CD4-positive, alpha-beta T cell treated with Interleukin-21 for 1 hour (primary cell): ENCODE measurements around the gene AEBP1.

ENCODE experiments used
- DNase-seq: peaks from one replicate; pipeline ENCODE4 v3.0.0-alpha.2; 2020

Gene AEBP1

GRCh38 chr7:44106311-44107065 is 2.3 kb downstream of the AEBP1 start:
- DNase-seq: no peak

GRCh38 chr7:44107116-44107960 is 3.2 kb downstream of the AEBP1 start:
- no peak for DNase-seq

DNA sequence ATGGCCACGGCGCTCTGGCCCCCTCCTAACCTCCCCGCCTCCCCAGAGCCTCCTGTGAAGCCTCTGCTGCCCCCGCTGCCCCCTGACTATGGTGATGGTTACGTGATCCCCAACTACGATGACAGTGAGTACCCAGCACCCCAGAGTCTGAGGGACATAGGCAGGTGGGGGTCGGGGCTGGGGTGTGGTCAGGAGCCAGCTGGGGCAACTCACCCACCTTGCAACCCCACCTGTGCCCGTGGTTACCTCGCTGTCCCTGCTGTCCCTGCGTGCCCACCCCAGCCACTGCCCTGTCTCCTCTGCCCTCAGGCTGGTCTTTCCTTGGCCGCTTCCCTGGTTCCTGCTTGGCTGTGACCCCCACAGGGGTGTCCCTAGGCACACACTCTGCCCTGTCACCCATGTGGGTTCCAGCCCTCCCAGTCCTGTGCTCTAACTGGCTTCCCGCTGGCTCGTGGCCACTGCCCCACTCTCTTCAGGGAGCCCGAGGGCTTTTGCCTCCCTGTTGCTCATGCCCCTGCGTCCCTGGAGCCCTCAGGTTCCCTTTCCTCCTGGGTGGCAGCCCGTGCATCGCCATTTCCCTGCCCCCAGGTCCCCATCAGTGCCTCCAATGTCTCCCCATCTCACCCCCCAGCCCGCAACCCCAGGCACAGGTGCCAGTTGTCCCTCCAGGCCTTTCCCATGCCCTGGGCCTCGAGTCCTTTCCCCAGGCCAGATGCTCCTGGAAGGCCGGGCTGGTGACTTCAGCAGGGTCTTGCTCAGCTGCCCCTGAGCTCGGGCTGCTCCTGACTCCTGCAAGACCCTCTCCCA is 4.0 kb downstream of the AEBP1 start:
- DNase-seq: no peak

- no peak for DNase-seq
These were observed 4.9 kb downstream of the AEBP1 start for GRCh38 chr7:44108768-44109750.

DNA sequence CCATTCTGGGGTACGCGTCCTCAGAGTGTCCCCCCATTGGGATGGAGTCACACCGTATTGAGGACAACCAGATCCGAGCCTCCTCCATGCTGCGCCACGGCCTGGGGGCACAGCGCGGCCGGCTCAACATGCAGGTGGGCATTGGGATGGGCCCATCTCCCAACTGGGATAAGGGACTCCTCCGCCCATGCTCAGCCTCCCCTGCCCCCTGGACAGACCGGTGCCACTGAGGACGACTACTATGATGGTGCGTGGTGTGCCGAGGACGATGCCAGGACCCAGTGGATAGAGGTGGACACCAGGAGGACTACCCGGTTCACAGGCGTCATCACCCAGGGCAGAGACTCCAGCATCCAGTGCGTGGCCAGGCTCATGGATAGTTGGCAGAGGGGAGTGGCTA is 5.8 kb downstream of the AEBP1 start:
- no peak for DNase-seq

- DNase-seq: no peak
These were observed 6.8 kb downstream of the AEBP1 start for GRCh38 chr7:44110719-44111635.

- no peak for DNase-seq
These were observed 7.6 kb downstream of the AEBP1 start for GRCh38 chr7:44111761-44112160.

- DNase-seq: no peak
These were observed 8.3 kb downstream of the AEBP1 start for GRCh38 chr7:44112231-44112996.

DNA sequence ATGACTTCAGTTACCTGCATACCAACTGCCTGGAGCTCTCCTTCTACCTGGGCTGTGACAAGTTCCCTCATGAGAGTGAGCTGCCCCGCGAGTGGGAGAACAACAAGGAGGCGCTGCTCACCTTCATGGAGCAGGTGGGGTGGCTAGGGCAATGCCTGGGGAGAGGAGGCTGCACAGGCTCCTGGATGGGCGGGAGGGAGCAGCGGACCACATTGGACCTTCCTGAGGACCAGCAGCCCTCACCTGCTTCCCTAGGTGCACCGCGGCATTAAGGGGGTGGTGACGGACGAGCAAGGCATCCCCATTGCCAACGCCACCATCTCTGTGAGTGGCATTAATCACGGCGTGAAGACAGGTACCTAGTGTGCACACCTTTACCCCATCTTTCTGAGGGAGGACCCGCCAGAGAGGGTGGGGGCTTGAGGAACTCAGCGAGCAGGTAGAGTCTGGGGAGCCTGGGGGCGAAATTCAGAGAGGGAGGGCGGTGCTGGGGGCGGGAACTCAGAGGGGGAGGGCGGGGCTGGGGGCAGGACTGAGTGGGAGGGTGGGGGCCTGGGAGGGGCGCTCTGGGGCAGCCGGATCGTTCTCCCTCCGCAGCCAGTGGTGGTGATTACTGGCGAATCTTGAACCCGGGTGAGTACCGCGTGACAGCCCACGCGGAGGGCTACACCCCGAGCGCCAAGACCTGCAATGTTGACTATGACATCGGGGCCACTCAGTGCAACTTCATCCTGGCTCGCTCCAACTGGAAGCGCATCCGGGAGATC is 9.0 kb downstream of the AEBP1 start:
- no peak for DNase-seq

DNA sequence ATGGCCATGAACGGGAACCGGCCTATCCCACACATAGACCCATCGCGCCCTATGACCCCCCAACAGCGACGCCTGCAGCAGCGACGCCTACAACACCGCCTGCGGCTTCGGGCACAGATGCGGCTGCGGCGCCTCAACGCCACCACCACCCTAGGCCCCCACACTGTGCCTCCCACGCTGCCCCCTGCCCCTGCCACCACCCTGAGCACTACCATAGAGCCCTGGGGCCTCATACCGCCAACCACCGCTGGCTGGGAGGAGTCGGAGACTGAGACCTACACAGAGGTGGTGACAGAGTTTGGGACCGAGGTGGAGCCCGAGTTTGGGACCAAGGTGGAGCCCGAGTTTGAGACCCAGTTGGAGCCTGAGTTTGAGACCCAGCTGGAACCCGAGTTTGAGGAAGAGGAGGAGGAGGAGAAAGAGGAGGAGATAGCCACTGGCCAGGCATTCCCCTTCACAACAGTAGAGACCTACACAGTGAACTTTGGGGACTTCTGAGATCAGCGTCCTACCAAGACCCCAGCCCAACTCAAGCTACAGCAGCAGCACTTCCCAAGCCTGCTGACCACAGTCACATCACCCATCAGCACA is 9.7 kb downstream of the AEBP1 start:
- DNase-seq: no peak

GRCh38 chr7:44114586-44115310 is 10.6 kb downstream of the AEBP1 start:
- no peak for DNase-seq

DNA sequence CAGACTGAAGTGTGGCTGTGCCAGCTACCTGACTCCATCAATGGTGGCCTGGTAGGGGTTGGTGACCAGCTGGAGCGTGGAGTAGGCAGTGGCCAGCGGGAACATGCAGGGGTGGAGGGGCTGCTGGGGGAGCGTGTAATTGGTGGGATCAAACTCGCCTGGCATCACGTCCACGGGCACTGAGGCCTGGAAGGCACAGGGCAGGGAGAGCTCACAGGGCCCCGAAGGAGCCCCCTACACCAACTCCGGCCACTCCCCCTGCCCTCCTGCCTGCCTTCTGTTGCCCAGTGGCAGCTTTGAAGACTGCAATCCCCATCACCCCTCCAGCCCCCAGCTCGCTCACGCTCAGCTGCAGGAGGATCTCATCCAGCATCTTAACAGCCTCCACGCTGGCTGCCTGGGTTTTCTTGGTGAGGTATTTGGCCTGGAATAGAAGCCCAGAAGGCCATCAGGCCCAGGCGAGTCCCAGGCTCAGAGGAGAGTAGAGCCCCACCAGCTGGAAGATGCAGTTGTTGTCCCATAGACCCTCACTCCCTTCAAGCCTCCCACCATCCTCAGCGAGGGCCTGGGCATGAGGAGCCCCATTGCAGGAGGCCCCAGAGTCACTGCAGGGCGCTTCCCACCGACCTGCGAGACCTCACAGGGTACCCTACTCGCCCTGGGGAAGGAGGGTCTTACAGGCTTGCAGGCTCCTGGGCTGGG is 12.1 kb downstream of the AEBP1 start:
- no peak for DNase-seq

- no peak for DNase-seq
These were observed 12.9 kb downstream of the AEBP1 start for GRCh38 chr7:44116789-44117666.

DNA sequence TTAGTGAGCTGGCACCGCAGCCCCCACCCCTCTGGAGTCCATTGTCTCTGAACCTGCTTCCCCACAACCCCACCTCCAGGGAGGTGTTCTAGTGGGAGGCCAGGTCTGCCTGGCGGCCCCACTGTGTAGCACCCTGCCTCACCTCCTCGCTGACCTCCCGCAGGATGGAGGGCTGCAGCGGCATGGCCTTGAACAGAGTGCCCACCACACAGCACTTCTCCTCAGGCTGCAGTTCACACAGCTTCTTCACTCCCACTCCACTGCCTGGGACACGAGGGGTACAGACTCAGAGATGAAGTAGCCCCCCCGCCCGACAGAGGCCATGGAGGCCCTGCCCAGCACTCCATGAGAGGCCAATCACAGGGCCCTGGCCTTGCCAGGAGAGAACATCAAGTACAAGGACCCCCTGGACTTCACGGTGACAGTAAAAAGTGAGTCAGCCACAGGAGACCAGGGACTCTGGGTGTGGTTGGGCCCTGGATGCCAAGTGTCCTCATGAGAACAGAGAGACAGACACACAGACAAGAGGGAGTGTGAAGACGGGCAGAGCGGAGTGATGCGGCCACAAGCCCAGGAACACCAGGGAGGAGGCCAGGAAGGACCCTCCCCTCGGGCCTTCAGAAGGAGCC is 13.8 kb downstream of the AEBP1 start:
- DNase-seq: no peak

- no peak for DNase-seq
These were observed 15.8 kb downstream of the AEBP1 start for GRCh38 chr7:44119829-44120380.

DNA sequence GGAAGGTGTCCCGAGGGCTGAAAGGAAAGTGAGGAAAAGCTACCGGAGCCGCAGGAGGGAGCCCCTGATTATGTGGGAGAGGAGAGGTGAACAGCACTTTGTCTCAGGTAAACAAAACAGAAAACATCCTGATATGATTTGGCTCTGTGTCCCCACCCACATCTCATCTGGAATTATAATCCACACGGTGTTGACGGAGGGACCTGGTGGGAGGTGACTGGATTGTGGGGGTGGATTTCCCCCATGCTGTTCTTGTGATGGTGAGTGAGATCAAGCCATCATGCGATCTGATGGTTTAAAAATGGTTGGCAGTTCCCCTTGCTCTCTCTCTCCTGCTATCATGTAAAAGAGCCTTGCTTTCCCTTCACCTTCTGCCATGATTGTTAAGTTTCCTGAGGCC is 16.2 kb downstream of the AEBP1 start:
- no peak for DNase-seq
